K562 (cell line): ENCODE results near the gene CDHR1. TPM values are rescaled to one million over a fixed set of nuclear protein-coding genes. Genes with fewer than 3 reads are reported as not detected.

ENCODE experiments used
- ATAC-seq: fragments of 200-7000 bp; cut with Tn5 transposase; 3 replicates; pipeline ENCODE4 v1.9.1; 2020; ENCODE audit warnings: moderate library complexity
- BruUV-seq: library from RNA; stranded (reverse); fragments of 400-500 nt; replicated peaks from 2 replicates; lab custom pipeline; 2021; lab: Mats Ljungman, UMichigan
- CTCF ChIA-PET: fragments of 300-600 bp; formaldehyde crosslinking; extraction: SDS; loops from one replicate; lab custom pipeline; 2021; ENCODE audit warnings: low intra/inter-chr PET ratio; lab: Yijun Ruan, JAX
- POLR2A ChIA-PET: fragments of 300-600, 350-650 bp; sonication (Branson Sonifier 250); formaldehyde crosslinking; extraction: SDS; loops from one replicate; lab custom pipeline; 2021; ENCODE audit warnings: antibody characterized with exemption, inconsistent platforms; lab: Yijun Ruan, JAX
- DNase-seq, 4 experiments: peaks; one replicate each; pipeline versions ENCODE4 v3.0.0 to v3.0.0-alpha.2; 2011 to 2018; ENCODE audit warnings: low spot score in 3 of 4, mixed read lengths in 3 of 4; ENCODE audit errors: extremely low read depth in 1 of 4
- FAIRE-seq: peaks from 2 replicates; lab custom pipeline; 2011; peaks lifted over from hg19 to GRCh38; lab: Jason Lieb, UNC
- H2AFZ ChIP-seq: 2 replicates; pipeline ENCODE4 v1.6.0; 2011; ENCODE audit warnings: low read depth, low read length, control low read depth, inconsistent platforms
- H3K27ac ChIP-seq: fragments of 200-600 bp; 3 replicates; pipeline ENCODE4 v1.8.0; 2011; ENCODE audit warnings: low read depth, mild to moderate bottlenecking, control low read depth, inconsistent platforms, low read length, moderate library complexity, mixed read lengths; ENCODE audit errors: extremely low read depth
- H3K27me3 ChIP-seq, 2 experiments: fragments of 300-600 bp in 1 of 2; 2 replicates in 1 of 2; 3 replicates in 1 of 2; pipeline versions ENCODE4 v1.6.0 to v1.8.0; 2011; ENCODE audit warnings: inconsistent platforms in 2 of 2, low read length in 2 of 2, mild to moderate bottlenecking in 1 of 2, mixed read lengths in 1 of 2, moderate library complexity in 1 of 2; ENCODE audit not compliant: control insufficient read depth in 2 of 2, insufficient read depth in 2 of 2
- H3K36me3 ChIP-seq: fragments of 300-600 bp; 3 replicates; pipeline ENCODE4 v1.8.0; 2011; ENCODE audit warnings: mild to moderate bottlenecking, low read length, inconsistent platforms; ENCODE audit not compliant: control insufficient read depth, insufficient read depth
- H3K4me1 ChIP-seq, 2 experiments: fragments of 200-600 bp in 1 of 2; replicated peaks in 1 of 2; 2 replicates in 1 of 2; 3 replicates in 1 of 2; pipeline versions ENCODE4 v1.5.1 to v1.8.0; 2011; ENCODE audit warnings: inconsistent platforms in 2 of 2, low read length in 2 of 2, mild to moderate bottlenecking in 1 of 2, mixed read lengths in 1 of 2, moderate library complexity in 1 of 2; ENCODE audit not compliant: control insufficient read depth in 2 of 2, insufficient read depth in 2 of 2
- H3K4me2 ChIP-seq: 2 replicates; pipeline ENCODE4 v1.6.1; 2011; ENCODE audit warnings: low read length, control low read depth, inconsistent platforms, mixed read lengths; ENCODE audit not compliant: insufficient read depth
- H3K4me3 ChIP-seq: fragments of 200-600 bp; sonication (generic), shearing (Covaris generic); 2 replicates; pipeline ENCODE4 v1.5.1; 2016; ENCODE audit warnings: control low read depth, inconsistent platforms
- H3K79me2 ChIP-seq: fragments of 200-600 bp; 3 replicates; pipeline ENCODE4 v1.8.0; 2011; ENCODE audit warnings: low read length, inconsistent platforms; ENCODE audit not compliant: control insufficient read depth, insufficient read depth
- H3K9ac ChIP-seq, 2 experiments: 2 replicates each; pipeline versions ENCODE4 v1.6.0 to v1.6.1; 2011; ENCODE audit warnings: low read depth in 2 of 2, low read length in 2 of 2, control low read depth in 1 of 2, inconsistent platforms in 1 of 2, mild to moderate bottlenecking in 1 of 2, mixed read lengths in 1 of 2; ENCODE audit not compliant: insufficient read depth in 1 of 2
- H3K9me1 ChIP-seq: one replicate; pipeline ENCODE4 v1.6.0; 2011; ENCODE audit warnings: inconsistent platforms, mild to moderate bottlenecking, low read length, moderate library complexity; ENCODE audit not compliant: control insufficient read depth, insufficient read depth
- H3K9me3 ChIP-seq: replicated peaks from 2 replicates; pipeline ENCODE4 v1.5.1; 2011; ENCODE audit warnings: low read depth, low read length, inconsistent platforms; ENCODE audit not compliant: control insufficient read depth, insufficient read depth
- H4K20me1 ChIP-seq: replicated peaks from 2 replicates; pipeline ENCODE4 v1.6.1; 2011; ENCODE audit warnings: low read length, inconsistent platforms, mixed read lengths; ENCODE audit not compliant: control insufficient read depth, insufficient read depth
- FOXA3 ChIP-seq, 2 experiments: fragments of 450-650 bp in 1 of 2; sonication (generic) in 1 of 2; formaldehyde crosslinking; IDR thresholded peaks in 1 of 2; conservative IDR thresholded peaks in 1 of 2; 2 replicates each; pipeline versions ENCODE4 v1.4.0 to v1.8.0; 2020 to 2022; ENCODE audit warnings: mild to moderate bottlenecking in 2 of 2, missing genetic modification reagents in 1 of 2
- SAFB ChIP-seq: fragments of 200-400 bp; formaldehyde crosslinking; IDR thresholded peaks from 2 replicates; pipeline ENCODE4 v1.6.1; 2017; ENCODE audit warnings: low read depth, low read length, borderline replicate concordance
- SRSF3 ChIP-seq: fragments of 200-400 bp; formaldehyde crosslinking; IDR thresholded peaks from 2 replicates; pipeline ENCODE4 v1.6.1; 2016; ENCODE audit warnings: mild to moderate bottlenecking, low read length, moderate library complexity; ENCODE audit not compliant: insufficient read depth
- ZNF140 ChIP-seq: fragments of 250-450 bp; sonication (Bioruptor Pico); IDR thresholded peaks from 2 replicates; pipeline ENCODE4 v1.8.0; 2021; ENCODE audit warnings: moderate library complexity, mild to moderate bottlenecking, inconsistent platforms
- WGBS: fragments of 100-300 bp; shearing (Covaris generic); methylation state at CpG from one replicate; pipeline ENCODE4 v1.1.6; 2016; ENCODE audit warnings: low coverage, mixed read lengths; ENCODE audit not compliant: insufficient coverage; ENCODE audit errors: missing lambda C conversion rate; 5-methylcytosine and 5-hydroxymethylcytosine counted together
- in situ Hi-C: fragments of 300-500 bp; cut with MboI; formaldehyde crosslinking; loops from 4 replicates; pipeline ENCODE4 v1.15.0; 2018; ENCODE audit warnings: inconsistent platforms, mixed read lengths
- intact Hi-C: fragments of 100-400 bp; cut with micrococcal nuclease; formaldehyde crosslinking; loops from 2 replicates; pipeline ENCODE4 v1.14.2; 2022
- polyA plus RNA-seq, 8 experiments: library from polyadenylated mRNA; depleted of rRNA in 4 of 8; stranded (reverse) in 5 of 8; unstranded in 3 of 8; fragments of >200 nt; fragmentation: Nextera tagmentation in 2 of 8; fragmentation: Illumina TruSeq in 1 of 8; extraction: Ambion mirVana in 2 of 8; extraction: Trizol in 1 of 8; gene quantifications; 2 replicates each; pipeline versions ENCODE4 v1.2.1 to v1.2.3, GENCODE V29; 2011 to 2014; ENCODE audit warnings: inconsistent platforms in 1 of 8, missing spikeins in 1 of 8
- total RNA-seq, 7 experiments: library from RNA; depleted of rRNA in 6 of 7; stranded (reverse); fragments of >200 nt in 6 of 7; fragmentation: Illumina TruSeq in 2 of 7; extraction: Trizol in 2 of 7; gene quantifications; 2 replicates each; pipeline versions ENCODE4 v1.2.1 to v1.2.3, GENCODE V29; 2011 to 2021; ENCODE audit warnings: low replicate concordance in 1 of 7
- TF ChIP-seq, protein P1 (sequence below): fragments of 150-350 bp; conservative IDR thresholded peaks from 2 replicates; pipeline ENCODE4 v1.6.1; 2014; ENCODE audit warnings: low read length
- TF ChIP-seq, protein P2 (sequence below): fragments of 450-650 bp; formaldehyde crosslinking; IDR thresholded peaks from 2 replicates; pipeline ENCODE4 v1.4.0; 2022; ENCODE audit warnings: missing genetic modification characterization

Gene CDHR1
- total and polyA plus RNA-seq, 9 of the 15 experiments (the other 6 are each of a cell fraction or from before 2014, with no cell fraction given): 0.03 to 0.99 (median 0.20) TPM

DNA sequence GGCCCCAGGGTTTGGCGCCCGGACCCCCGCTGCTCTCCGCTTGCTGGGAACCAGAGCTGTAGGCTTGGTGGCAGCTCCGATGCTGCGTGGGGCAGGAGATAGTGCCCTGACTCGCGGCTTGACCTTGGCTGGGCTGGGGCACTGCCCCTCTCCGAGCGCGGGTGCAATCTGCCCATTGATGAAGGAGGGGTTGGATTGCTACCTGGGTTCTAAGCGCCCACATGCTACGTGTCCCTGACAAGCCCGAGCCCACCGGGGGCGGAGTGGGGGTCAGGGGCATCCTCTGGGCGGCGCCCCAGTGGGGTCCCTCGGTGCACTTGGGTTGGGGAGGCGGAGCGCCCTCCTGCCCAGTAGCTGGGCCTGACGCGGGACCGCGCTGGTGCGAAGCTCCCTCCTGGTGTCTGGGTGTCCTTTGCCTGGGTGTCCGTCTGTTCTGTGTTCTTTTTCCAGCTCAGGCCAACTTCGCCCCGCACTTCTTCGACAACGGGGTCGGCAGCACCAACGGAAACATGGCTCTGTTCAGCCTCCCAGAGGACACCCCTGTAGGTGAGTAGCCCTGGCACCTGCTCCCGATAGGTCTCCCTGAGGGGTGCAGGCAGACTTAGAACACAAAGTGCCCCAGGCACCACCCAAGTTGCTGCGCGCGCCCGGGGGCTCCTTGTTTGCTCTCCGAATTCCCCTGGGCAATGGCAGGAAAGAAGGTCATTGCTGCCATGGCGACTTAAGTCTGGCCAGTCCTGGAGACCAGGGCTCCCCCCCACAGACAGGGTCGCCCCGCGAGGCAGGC, 900 bp downstream of the CDHR1 start (continued):
- TF ChIP-seq, protein P1, sequence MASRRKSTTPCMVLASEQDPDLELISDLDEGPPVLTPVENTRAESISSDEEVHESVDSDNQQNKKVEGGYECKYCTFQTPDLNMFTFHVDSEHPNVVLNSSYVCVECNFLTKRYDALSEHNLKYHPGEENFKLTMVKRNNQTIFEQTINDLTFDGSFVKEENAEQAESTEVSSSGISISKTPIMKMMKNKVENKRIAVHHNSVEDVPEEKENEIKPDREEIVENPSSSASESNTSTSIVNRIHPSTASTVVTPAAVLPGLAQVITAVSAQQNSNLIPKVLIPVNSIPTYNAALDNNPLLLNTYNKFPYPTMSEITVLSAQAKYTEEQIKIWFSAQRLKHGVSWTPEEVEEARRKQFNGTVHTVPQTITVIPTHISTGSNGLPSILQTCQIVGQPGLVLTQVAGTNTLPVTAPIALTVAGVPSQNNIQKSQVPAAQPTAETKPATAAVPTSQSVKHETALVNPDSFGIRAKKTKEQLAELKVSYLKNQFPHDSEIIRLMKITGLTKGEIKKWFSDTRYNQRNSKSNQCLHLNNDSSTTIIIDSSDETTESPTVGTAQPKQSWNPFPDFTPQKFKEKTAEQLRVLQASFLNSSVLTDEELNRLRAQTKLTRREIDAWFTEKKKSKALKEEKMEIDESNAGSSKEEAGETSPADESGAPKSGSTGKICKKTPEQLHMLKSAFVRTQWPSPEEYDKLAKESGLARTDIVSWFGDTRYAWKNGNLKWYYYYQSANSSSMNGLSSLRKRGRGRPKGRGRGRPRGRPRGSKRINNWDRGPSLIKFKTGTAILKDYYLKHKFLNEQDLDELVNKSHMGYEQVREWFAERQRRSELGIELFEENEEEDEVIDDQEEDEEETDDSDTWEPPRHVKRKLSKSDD: no peak
- TF ChIP-seq ZNF140: no peak
- no peak for TF ChIP-seq SRSF3

DNA sequence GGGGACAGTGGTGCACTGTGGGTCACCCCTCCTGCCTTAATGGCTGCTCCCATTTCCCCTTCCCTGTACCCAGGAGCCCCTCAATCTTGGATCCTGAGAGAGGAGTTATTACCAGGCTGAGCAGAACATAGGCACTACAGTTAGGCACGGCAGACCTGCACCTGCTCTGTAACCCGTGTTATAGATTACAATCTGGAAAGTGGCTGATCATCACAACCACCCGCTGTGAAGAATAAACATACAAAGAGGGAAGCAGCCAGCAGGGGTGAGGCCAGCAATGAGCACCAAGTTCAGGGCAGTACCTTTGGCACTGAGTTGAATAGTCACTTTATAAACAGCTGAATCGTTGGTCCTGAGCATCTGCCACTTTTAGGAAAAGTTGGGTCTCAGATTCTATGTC, 1.7 kb downstream of the CDHR1 start:
- FAIRE-seq: no peak
- intact Hi-C loops (no loop called here), in situ Hi-C loops (no loop called here)
- Histone ChIP-seq H4K20me1 (peaks cover 6% of the 10 kb centered on the region; the same call in 1 of the 2 replicates), H3K27me3 (peaks cover 38 to 73% of the 10 kb centered on the region in 2 experiments), H3K36me3 (no peaks in the 10 kb centered on the region), H3K4me1 (peaks cover 7 to 23% of the 10 kb centered on the region in 2 experiments; a peak in 4 of 5 replicates), H3K9me1 (no peaks in the 10 kb centered on the region), H3K4me3 (no peak overlapping the region), H3K27ac (no peak overlapping the region), H2AFZ (no peak overlapping the region), H3K9ac (no peak overlapping the region), H3K9me3 (no peaks in the 10 kb centered on the region), H3K4me2 (no peak overlapping the region), H3K79me2 (no peaks in the 10 kb centered on the region)
- POLR2A ChIA-PET: no interaction called here
- CTCF ChIA-PET: no interaction called here
- DNase-seq: no peak
- BruUV-seq: no TSS peak
- ATAC-seq: no peak
- WGBS: 0% methylated on average over 4 of the region's 4 CpGs
- TF ChIP-seq FOXA3 (CRISPR knock-in tag; conservative IDR thresholded peaks at IDR 0.05 in 1 of 2, IDR thresholded peaks at IDR 0.05 in 1 of 2) (peak in 1 of 2 experiments; percentile 29; a peak in 1 of 4 replicates), SAFB (no peak)
- TF ChIP-seq, protein P2, sequence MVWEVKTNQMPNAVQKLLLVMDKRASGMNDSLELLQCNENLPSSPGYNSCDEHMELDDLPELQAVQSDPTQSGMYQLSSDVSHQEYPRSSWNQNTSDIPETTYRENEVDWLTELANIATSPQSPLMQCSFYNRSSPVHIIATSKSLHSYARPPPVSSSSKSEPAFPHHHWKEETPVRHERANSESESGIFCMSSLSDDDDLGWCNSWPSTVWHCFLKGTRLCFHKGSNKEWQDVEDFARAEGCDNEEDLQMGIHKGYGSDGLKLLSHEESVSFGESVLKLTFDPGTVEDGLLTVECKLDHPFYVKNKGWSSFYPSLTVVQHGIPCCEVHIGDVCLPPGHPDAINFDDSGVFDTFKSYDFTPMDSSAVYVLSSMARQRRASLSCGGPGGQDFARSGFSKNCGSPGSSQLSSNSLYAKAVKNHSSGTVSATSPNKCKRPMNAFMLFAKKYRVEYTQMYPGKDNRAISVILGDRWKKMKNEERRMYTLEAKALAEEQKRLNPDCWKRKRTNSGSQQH (CRISPR knock-in tag): no peak
